Coronary artery (tissue), 2 donors: ENCODE results near the gene SASS6.

Experiments
- DNase-seq: peaks from one replicate; pipeline ENCODE4 v3.0.0-alpha.2; 2017; ENCODE audit warnings: low spot score
- H3K27ac ChIP-seq, 2 donors: fragments of 200-600 bp; sonication (generic); one replicate each; pipeline ENCODE4 v1.5.1; 2016 to 2019
- H3K4me3 ChIP-seq: fragments of 200-600 bp; sonication (generic); 2 replicates; pipeline ENCODE4 v1.5.1; 2016; ENCODE audit warnings: mild to moderate bottlenecking, moderate library complexity
- TF ChIP-seq, protein P1 (sequence below): fragments of 200-600 bp; sonication (generic); IDR thresholded peaks from one replicate; pipeline ENCODE4 v1.5.1; 2019; ENCODE audit warnings: antibody characterized with exemption

Gene SASS6

DNA sequence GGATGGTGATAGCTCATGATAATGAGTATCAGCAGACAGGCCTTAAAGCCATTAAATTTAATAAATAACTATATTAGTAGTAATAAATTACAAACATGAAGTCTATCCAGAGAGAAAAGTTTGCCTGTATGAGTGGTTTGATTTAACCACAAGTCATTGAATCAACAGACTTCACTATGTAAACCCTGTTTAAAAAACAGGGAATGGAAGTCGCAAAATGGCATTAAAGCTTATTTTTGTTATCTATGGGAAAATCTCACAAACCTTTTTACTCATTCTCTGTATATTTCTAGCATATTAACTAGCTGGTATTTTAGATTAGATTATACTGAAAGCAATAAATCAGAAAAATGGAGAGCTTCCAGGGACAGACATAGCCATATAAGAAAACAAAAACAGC is 45.3 kb downstream of the SASS6 start:
- TF ChIP-seq, protein P1, sequence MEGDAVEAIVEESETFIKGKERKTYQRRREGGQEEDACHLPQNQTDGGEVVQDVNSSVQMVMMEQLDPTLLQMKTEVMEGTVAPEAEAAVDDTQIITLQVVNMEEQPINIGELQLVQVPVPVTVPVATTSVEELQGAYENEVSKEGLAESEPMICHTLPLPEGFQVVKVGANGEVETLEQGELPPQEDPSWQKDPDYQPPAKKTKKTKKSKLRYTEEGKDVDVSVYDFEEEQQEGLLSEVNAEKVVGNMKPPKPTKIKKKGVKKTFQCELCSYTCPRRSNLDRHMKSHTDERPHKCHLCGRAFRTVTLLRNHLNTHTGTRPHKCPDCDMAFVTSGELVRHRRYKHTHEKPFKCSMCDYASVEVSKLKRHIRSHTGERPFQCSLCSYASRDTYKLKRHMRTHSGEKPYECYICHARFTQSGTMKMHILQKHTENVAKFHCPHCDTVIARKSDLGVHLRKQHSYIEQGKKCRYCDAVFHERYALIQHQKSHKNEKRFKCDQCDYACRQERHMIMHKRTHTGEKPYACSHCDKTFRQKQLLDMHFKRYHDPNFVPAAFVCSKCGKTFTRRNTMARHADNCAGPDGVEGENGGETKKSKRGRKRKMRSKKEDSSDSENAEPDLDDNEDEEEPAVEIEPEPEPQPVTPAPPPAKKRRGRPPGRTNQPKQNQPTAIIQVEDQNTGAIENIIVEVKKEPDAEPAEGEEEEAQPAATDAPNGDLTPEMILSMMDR, result no peak
- no peak for DNase-seq
- H3K27ac ChIP-seq, result no peak overlapping the region
- no peak overlapping the region for H3K4me3 ChIP-seq

DNA sequence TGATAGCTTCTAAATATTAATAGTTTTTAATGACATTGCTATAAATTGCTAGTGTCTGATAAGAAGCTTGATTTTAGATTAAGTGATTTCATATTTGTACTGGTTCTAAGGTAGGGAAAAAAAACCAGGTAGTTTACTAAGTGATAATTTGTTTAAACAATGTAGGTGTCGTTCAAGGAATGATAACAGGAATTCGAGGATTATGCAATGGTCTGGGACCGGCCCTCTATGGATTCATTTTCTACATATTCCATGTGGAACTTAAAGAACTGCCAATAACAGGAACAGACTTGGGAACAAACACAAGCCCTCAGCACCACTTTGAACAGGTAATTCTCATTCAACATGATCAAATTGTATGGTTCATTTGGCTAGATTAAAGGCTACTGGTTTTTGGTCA is 52.4 kb downstream of the SASS6 start:
- TF ChIP-seq, protein P1, result no peak
- Histone ChIP-seq H3K4me3 (no peak overlapping the region), H3K27ac (peak overlapping the region in 1 of 2 donors; percentile 0)
- DNase-seq, result no peak

DNA sequence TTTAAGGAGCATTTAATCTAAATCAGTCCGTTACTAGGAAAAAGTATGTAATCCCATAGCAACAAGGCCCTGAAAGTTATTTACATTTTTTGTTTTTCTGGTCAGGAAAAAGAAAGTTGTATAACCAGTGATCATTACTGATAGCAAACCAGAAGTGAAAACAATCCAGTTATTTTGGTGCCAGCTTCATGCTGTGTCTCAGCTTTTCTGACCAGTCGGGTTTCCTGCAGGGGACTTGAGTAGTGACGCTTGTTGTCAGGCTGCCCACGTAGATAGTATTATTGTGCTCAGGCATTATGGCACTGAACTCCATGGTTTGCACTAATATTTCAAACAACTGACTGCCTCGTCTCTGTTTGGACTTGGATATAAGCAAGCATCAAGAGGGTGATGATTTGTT is 55.2 kb downstream of the SASS6 start:
- no peak for DNase-seq
- Histone ChIP-seq H3K27ac (peak overlapping the region in 1 of 2 donors; percentile 8), H3K4me3 (no peak overlapping the region)
- TF ChIP-seq, protein P1, result no peak

DNA sequence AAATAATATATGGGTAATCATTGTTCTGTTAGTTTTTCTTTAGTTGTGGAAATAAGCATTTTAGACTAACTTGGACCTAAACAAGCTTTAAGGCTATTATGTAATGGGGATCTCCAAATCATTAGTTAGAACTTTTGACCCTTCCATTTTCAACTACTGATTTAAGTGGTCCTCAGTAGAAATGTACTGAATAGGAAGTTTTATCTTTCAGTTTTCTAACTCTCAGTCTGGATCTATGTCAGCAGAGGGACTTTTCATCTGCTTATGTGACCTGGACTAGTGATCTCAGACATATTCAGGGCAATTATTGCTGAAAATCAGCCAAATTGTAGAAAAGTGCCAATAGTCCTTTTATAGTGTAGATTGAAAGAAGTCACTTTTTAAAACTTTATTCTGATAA is 56.0 kb downstream of the SASS6 start:
- Histone ChIP-seq H3K4me3 (no peak overlapping the region), H3K27ac (no peak overlapping the region)
- TF ChIP-seq, protein P1, result no peak
- no peak for DNase-seq

DNA sequence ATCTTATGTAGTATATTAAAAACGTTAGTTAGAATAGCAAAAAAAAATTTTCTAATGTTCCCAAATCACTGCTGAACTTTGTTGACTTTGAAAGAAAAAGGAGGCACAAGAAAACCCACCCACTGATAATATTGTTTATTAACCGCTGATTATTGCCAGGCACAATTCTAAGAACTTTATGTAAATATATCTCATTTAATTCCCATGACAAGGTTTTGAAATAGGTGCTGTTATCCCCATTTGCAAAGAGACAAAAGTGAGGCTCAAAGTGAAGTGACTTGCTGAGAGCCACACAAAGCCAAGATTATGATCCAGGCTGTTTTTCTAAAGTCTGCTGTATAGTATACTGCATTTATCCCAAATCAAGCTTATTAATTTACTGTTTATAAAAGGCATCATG is 56.4 kb downstream of the SASS6 start:
- H3K27ac ChIP-seq, result peak overlapping the region in 1 of 2 donors; percentile 7
- DNase-seq, result no peak
- no peak overlapping the region for H3K4me3 ChIP-seq
- TF ChIP-seq, protein P1, result no peak

DNA sequence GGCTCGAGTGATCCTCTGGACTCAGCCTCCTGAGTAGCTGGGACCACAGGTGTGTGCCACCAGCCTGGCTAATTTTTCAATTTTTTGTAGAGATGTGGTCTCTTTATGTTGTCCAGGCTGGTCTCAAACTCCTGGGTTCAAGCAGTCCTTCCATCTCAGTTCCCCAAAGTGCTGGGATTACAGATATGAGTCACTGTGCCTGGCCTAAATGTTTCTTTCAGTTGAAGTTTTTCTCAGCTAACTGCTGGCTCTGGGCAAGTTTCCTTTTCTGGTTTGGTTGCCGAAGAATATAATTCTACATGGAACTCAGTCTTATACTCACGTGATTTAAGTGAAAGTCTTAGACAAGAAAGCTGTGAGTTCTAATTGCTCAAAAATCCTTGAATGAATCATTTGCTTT is 57.0 kb downstream of the SASS6 start:
- Histone ChIP-seq H3K27ac (peak overlapping the region; percentile 7 to 66), H3K4me3 (no peak overlapping the region)
- DNase-seq, result no peak
- TF ChIP-seq, protein P1, result no peak

DNA sequence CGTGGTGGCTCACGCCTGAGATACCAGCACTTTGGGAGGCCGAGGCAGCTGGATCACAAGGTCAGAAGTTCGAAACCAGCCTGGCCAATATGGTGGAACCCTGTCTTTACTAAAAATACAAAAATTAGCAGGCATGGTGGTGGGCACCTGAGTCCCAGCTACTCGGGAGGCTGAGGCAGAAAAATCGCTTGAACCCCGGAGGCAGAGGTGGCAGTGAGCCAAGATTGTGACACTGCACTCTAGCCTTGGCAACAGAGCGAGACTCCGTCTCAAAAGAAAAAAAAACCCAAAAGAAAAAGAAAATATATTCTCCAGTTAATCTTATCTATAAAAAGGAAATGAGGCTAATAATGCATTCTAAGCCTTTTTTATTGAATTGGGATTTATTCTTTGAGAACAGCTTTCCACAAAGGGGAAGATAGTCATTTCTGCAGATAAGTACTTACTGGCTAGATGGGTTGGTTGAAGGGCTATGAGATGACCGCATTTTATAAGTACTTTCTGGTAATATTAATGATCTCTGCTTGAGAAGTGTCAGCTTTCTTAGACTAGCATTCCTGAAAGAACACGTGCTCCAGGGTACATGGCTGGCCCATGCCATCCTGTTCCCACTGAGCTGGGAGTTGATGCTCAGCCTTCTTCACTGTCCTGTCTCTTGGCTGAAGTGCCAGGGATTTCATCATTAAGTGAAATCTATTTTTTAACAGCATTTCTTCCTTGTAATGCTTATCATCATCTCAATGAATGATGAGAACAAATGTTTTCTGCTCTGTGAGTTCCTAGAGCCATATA is 57.9 kb downstream of the SASS6 start:
- DNase-seq, result no peak
- Histone ChIP-seq H3K27ac (peak overlapping the region in 1 of 2 donors; percentile 28), H3K4me3 (no peak overlapping the region)
- TF ChIP-seq, protein P1, result no peak
